CD4-positive, alpha-beta T cell treated with Interleukin-21 for 1 hour (primary cell): ENCODE data around the gene CAMTA1.

Source experiments
- DNase-seq: peaks from one replicate; pipeline ENCODE4 v3.0.0-alpha.2; 2020

Gene CAMTA1

GRCh38 chr1:7430691-7431090 lies 645.4 kb downstream of the CAMTA1 start:
- DNase-seq = no peak

DNA sequence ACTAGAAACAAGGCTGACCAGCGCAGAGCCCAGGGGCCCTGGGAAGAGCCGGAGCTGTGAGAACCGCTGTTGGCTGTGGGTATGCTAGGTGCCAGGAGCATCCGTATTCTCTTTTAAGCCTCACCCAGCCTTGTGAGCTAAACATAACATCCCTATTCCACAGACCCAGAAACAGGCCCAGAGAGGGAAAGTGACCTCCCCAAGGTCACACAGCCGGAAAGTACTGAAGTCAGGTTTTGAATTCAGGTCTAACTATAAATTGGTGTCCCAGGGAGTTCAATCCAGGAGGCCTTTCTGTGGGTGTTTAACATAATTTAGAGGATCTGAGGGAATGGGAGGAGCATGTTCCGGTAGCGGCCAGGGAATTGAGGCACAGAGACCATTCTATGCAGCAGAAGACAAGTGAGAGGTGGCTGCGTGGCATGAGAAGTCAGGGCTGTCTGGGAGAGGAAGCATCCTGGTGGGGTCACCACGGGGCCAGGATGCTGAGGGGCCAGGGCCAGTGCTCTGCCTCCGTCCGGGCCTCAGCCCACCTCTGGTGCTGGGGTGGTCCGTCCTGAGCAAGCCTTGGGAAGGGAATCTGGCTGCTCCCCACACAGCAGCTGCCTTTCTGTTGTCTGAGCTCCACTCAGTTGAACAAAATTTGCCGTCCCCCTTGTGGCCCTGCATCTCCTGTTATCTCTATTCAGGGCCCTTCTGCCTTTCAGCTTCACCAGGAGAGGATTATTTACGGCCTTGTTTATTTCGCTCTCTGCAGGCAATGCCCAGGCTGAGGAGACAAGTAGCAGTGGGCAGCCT lies 647.0 kb downstream of the CAMTA1 start:
- no peak for DNase-seq

DNA sequence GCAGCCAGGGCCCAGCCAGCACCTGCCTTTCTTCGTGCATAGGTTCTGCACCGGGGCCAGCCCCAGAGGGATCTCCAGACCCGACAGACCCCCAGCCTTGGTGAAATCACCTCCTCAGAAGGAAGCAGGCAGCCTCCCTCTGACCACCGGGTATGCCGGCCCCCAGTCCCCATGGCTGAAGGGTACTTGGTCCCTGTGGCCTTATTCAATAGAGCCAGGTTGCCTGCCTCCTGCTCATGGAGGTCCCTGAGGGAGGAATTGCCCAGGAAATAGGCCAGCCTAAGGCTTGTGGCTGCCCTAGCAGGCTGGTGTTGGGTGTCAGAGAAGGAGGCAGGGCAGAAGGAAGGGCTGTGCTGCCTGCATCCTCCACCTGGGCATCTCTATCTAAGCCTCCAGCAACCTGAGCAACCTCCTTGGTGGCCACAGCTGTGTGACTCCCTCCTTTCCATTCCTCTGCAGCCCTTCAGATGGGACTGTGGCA lies 647.7 kb downstream of the CAMTA1 start:
- DNase-seq = no peak

DNA sequence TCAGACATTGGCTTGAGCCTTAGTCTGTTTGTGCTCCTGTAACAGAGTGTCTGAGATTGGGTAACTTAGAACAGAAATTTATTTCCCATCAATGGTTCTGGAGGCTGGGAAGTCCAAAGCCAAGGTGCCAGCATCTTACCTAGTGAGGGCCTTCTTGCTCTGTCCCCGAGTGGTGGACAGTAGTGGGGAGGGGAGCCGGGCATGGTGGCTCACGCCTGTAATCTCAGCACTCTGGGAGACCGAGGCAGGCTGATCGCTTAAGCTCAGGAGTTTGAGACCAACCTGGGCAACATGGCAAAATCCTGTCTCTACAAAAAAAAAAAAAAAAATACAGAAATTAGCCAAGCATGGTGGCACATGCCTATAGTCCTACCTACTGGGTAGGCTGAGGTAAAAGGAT lies 649.3 kb downstream of the CAMTA1 start:
- DNase-seq = no peak

DNA sequence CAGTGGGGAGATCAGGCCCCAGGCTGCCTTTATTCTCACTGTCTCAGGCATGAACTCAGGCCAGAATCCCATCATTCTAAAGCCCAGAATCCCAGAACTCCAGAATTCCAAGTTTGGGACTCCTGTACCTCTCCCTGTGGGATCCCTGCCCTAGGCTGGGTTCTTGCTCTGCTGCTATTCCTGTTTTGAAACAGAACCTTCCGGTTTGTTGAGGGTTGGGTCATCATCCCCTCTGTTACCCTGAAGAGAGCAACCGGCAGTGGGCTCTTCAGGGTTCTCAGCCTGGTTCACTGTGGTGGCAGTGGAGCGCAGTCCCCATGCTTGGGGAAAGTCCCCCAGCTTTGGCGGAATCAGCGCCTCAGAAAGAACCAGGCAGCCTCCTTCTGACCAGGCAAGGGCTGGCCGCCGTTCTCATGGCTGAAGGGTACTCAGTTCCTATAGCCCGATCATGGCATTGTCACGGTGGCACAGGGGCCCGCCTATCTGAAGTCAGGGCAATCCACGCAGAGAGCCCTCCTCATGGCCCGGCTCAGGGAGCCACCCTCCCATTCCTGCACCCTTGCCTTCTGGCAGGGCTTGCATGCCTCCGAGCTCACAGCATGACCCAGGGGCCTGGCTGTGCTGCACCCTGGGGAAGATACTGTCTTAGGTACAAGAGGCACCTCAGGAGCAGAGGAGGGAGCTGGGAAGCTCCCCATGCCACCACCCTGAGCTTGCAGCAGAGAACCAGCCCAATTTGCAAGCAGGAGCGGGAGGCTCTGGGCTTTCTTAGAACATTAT lies 650.2 kb downstream of the CAMTA1 start:
- no peak for DNase-seq

DNA sequence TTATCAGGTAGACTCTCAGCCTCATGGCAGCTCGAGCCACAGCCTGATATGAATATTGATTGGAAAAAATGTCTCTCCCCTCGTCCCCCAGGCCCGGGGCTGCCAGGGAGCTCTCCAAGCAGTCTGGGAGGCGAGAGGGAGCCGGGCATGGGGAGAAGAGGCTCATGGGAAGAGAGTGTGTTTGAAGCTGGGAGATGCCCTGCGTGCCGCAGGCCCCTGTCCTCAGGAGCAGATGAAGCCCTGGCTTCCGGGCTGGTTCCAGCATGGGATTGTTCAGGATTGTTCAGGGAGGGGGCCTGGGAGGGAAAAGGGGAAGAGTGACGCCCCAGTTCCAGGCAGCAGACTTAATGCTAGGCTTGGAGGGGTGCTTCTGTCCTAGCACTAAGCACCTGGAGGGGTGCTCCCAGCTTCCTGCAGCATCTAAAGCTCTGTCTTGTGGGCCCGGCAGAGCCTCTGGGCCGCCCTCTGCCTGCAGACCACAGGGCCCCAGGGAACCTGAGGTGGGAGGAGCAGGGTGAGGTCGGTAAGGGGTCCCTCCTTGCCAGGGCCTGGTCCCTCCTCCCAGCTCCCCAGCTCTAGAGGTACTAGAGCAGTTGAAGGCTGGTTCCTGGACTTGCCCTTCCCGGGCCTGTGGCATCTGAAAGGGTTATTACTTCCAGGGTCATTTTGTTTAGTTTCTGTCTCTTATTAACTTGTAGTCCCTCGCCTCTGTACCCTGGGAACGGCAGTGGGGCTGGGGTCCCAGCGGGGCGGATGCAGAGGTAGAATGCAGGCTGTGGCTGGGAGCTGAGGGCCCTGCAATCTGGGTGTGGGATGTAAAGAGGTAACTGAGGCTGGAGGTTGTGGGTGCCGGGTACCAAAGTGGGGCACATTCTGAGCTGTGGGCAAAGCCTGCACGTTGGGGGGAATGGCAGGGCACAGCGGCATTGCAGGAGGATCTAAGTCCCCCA lies 651.1 kb downstream of the CAMTA1 start:
- no peak for DNase-seq

DNA sequence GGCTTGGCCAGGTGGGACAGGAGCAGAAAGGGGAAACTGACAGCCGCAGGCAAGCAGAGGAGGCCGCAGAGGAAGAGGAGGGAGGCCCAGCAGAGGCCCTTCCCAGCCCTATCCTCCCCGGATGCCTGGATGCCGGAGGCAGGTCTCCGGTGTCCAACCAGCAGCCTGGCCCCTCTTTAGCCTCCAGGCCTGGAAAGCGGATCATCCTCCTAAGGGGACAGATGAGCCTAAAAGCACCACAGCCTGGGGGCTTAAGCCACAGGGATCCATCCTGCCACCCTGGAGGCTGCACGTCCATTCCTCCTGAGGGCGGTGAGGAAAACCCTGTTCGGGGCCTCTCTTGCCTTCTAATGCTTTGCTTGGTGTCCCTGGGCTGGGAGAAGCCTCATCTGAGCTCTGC lies 651.8 kb downstream of the CAMTA1 start:
- no peak for DNase-seq

DNA sequence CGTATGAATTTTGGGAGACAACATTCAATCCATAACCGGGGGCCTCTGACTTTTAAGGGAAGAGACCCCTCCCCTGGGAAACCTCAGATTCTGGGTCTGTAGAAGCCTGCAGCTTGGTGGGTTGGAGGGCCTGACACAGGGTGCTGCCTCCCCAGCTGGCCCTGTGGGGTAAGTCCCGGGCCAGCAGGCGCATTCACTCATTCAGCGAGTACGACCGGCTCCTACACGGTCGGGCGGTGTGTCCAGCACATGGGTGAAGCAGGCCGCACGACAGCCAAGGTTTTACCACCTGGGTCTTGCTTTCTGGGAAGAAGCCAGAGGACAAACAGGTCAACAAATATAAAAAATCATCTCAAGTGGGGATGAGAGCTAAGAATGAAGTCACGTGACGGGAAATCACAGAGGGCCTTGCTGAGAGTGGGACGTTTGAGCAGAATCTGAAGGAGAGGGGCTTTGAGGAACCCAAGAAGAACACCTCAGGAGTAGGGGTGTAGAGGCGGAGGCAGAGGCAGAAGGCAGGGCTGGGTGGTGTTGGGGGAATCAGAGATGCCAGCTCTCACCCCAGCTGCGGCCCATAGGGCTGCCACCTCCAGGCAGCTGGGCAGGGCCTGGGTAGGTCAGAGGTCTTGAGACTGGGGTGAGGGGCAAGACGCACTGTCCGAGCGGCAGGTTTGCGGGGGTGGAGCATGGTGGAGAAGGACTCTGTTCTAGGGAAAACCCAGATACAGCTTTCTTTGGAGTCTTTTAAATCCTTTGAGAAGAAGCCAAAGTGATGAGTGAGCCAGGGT lies 652.5 kb downstream of the CAMTA1 start:
- DNase-seq = no peak

- DNase-seq = no peak
Observed at GRCh38 chr1:7438396-7438785, 653.1 kb downstream of the CAMTA1 start.

- DNase-seq = no peak
Observed at GRCh38 chr1:7438921-7439655, 653.8 kb downstream of the CAMTA1 start.

GRCh38 chr1:7440154-7440553 lies 654.9 kb downstream of the CAMTA1 start:
- no peak for DNase-seq

DNA sequence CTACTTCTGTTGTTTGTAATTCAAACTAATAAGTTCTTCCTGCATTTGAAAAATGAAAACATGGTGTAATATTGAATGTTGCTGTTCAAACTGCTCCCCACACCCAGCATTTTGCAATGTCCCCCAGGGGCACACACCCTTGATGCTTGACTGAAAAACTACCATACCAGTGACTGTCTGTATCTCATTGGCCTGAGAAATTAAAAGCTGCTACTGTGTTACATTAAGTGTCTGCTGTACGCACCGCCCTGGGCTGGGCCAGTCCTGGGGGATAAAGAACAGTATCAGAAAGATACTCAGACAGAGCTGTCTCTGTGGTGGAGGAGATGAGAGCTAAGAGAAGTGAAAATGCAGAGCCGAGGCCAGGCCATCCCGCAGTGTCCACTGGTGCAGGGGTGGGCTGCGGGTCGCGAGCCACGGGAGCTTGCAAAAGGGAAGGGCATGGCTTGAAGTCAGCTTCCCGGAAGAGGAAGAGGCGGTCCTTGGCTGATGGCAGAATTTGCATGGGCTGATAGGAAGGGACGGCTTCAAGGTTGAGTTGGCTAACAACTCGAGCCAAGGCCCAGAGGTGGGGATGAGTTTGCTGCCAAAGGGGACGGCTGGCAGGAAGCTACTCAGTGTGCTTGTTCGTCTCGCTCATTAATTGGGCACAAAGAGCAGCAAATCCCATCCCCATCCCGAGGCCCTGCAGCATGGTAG lies 656.0 kb downstream of the CAMTA1 start:
- DNase-seq = no peak

GRCh38 chr1:7442036-7442435 lies 656.8 kb downstream of the CAMTA1 start:
- DNase-seq = no peak

DNA sequence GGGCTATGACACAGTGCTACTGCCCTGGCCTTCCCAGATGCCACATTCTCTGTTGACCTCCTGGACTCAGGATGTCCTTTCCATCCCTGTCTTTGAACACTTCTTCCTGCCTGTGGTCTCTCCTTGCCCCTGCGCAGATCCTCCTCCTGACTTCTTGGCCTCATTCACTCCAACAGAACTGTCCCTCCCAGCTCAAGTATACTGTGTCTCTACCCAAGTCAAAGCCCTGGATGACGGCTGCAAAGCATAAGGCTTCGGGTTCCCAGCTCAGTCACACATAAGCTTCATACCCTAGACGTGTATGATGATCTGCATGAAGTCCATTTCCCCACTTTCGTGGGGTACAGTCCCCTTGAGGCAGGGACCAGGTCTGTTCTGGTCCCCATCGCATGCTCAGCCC lies 657.7 kb downstream of the CAMTA1 start:
- no peak for DNase-seq

DNA sequence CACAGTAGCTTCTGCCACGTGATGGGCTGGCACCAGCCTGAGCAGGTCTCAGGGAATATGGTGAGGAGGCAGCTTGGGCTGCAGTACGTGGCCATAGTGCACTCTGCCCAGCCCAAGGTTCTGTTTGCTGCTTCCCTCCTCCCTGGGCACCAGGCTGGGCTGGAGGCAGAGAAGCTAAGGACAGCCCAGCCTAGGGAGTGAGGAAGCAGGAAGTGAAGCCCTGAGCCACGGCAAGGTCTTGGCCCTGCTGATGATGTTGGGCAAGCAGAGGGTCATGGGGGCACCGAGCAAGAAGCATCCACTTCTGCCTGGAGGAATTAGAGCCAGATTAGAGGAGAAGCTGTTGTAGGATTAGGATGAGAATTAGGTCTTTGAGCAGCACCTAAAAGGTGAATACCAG lies 659.1 kb downstream of the CAMTA1 start:
- no peak for DNase-seq

- DNase-seq = no peak
Observed at GRCh38 chr1:7447093-7447492, 661.8 kb downstream of the CAMTA1 start.

- no peak for DNase-seq
Observed at GRCh38 chr1:7447736-7448135, 662.5 kb downstream of the CAMTA1 start.

DNA sequence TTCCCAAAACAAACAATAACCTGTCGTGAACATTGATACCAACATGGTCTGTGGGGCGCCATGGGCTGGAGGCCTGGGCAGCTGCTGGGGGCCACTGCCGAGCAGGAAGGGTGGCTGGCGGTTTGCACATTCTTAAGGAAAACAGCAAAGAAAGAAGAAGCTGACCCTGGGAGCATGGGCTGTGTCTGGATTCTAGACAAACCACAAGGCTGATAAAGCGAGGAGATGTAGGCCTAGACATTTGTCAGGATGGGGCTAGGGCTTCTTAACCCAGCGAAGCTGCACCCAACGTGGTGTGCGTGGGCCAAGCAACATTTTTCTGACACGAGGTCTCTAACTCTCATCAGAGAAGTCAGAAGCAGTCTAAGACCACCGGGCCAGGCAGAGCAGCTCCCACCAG lies 663.7 kb downstream of the CAMTA1 start:
- DNase-seq = no peak

- DNase-seq = no peak
Observed at GRCh38 chr1:7449750-7450149, 664.5 kb downstream of the CAMTA1 start.

- no peak for DNase-seq
Observed at GRCh38 chr1:7450838-7451237, 665.6 kb downstream of the CAMTA1 start.

DNA sequence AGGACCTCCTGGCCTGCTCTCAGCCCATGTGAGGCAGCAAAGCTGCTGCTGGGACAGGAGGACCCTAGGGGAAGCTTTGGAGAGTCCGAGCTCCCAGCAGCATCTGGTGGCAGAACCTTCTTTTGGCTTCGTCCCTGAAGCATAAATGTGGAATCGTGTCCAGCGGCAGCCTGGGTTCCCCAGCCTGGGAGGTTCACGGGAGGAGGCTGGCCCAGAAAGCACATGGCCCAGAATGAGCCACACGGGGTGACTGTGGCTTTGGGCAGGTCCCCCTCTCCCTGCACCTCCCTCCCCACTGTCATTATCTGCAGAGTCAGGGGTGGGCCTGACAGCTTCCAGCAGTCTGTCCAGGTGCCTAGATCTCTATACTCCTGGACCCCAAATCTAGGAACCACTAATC lies 667.8 kb downstream of the CAMTA1 start:
- no peak for DNase-seq
